Activated naive CD4-positive, alpha-beta T cell treated with anti-CD3 and anti-CD28 coated beads, Interleukin-2, amount 10 ng/mL, durations not matched to agents 7 days and 5 days (primary cell): ENCODE results near the gene ALDH7A1.
"Not testable (repeated sequence)": the region's sequence is repeated elsewhere in the genome, so short reads cannot be mapped to it uniquely, and the experiment has no call there.

Experiments used
- CTCF ChIA-PET: fragments of 350-600 bp; sonication (Branson Sonifier 250); formaldehyde crosslinking; loops from one replicate; lab custom pipeline; 2021; ENCODE audit warnings: antibody characterized with exemption; lab: Charles Lee
- DNase-seq: peaks from one replicate; pipeline ENCODE4 v3.0.0-alpha.2; 2020
- H3K27ac Mint-ChIP-seq: one replicate; pipeline ENCODE4 v1.8.0; 2021; ENCODE audit warnings: mild to moderate bottlenecking, moderate library complexity, mixed read lengths
- H3K27me3 Mint-ChIP-seq: one replicate; pipeline ENCODE4 v1.8.0; 2021; ENCODE audit warnings: mild to moderate bottlenecking, mixed read lengths
- H3K36me3 Mint-ChIP-seq: one replicate; pipeline ENCODE4 v1.8.0; 2021; ENCODE audit warnings: mixed read lengths
- H3K4me1 Mint-ChIP-seq: one replicate; pipeline ENCODE4 v1.8.0; 2021; ENCODE audit warnings: mixed read lengths
- H3K4me3 Mint-ChIP-seq: one replicate; pipeline ENCODE4 v1.8.0; 2021; ENCODE audit warnings: mild to moderate bottlenecking, moderate library complexity, mixed read lengths
- H3K9me3 Mint-ChIP-seq: one replicate; pipeline ENCODE4 v1.8.0; 2021; ENCODE audit warnings: mixed read lengths

The ALDH7A1 gene

GRCh38 chr5:126535856-126536545 lies 59.0 kb downstream of the ALDH7A1 start:
- no peak for DNase-seq
- Mint-ChIP-seq H3K27ac (no peak overlapping the region), H3K27me3 (peaks cover 5% of the 10 kb centered on the region), H3K36me3 (no peaks in the 10 kb centered on the region), H3K9me3 (no peaks in the 10 kb centered on the region), H3K4me3 (no peak overlapping the region), H3K4me1 (no peaks in the 10 kb centered on the region)
- CTCF ChIA-PET, result interaction anchor here (0.7 to 13.6 kb wide), 5 partner anchors 177 to 199 kb away, joined by 3 to 125 read pairs (median 5); no protein-coding TSS in a partner anchor

- H3K4me1 Mint-ChIP-seq, result no peaks in the 10 kb centered on the region
- peaks cover 5% of the 10 kb centered on the region for H3K27me3 Mint-ChIP-seq
- CTCF ChIA-PET, result interaction anchor here (0.6 to 13.6 kb wide), 7 partner anchors 9 to 348 kb away, joined by 3 to 125 read pairs (median 3); no protein-coding TSS in a partner anchor
- no peaks in the 10 kb centered on the region for H3K9me3 Mint-ChIP-seq
- H3K36me3 Mint-ChIP-seq, result no peaks in the 10 kb centered on the region
- H3K27ac Mint-ChIP-seq, result no peak overlapping the region
- no peak overlapping the region for H3K4me3 Mint-ChIP-seq
- no peak for DNase-seq
These were observed 60.5 kb downstream of the ALDH7A1 start for GRCh38 chr5:126534553-126534952.

- DNase-seq, result no peak
- Mint-ChIP-seq H3K27ac (no peak overlapping the region), H3K4me3 (no peak overlapping the region), H3K9me3 (no peaks in the 10 kb centered on the region), H3K4me1 (no peaks in the 10 kb centered on the region), H3K27me3 (peaks cover 8% of the 10 kb centered on the region), H3K36me3 (no peaks in the 10 kb centered on the region)
- CTCF ChIA-PET, result interaction anchor here (1.0 to 13.6 kb wide), 4 partner anchors 8 to 194 kb away, joined by 4 to 125 read pairs (median 19); no protein-coding TSS in a partner anchor
These were observed 63.4 kb downstream of the ALDH7A1 start for GRCh38 chr5:126531543-126532120.

GRCh38 chr5:126527892-126528291 lies 67.1 kb downstream of the ALDH7A1 start:
- H3K4me1 Mint-ChIP-seq, result no peaks in the 10 kb centered on the region
- no peaks in the 10 kb centered on the region for H3K36me3 Mint-ChIP-seq
- no peak overlapping the region for H3K4me3 Mint-ChIP-seq
- CTCF ChIA-PET, result interaction anchor here (2.4 kb wide), 1 partner anchor 27 kb away, joined by 7 read pairs; no protein-coding TSS in a partner anchor
- no peak for DNase-seq
- peaks cover 3% of the 10 kb centered on the region for H3K27me3 Mint-ChIP-seq
- H3K27ac Mint-ChIP-seq, result no peak overlapping the region
- H3K9me3 Mint-ChIP-seq, result no peaks in the 10 kb centered on the region

- no peaks in the 10 kb centered on the region for H3K9me3 Mint-ChIP-seq
- CTCF ChIA-PET, result interaction anchor here (2.4 kb wide), 1 partner anchor 26 kb away, joined by 7 read pairs; no protein-coding TSS in a partner anchor
- no peaks in the 10 kb centered on the region for H3K4me1 Mint-ChIP-seq
- H3K36me3 Mint-ChIP-seq, result no peaks in the 10 kb centered on the region
- no peak overlapping the region for H3K4me3 Mint-ChIP-seq
- DNase-seq, result no peak
- H3K27ac Mint-ChIP-seq, result no peak overlapping the region
- peaks cover 3% of the 10 kb centered on the region for H3K27me3 Mint-ChIP-seq
These were observed 67.9 kb downstream of the ALDH7A1 start for GRCh38 chr5:126527158-126527557.

GRCh38 chr5:126526493-126526892 lies 68.5 kb downstream of the ALDH7A1 start:
- no peak for DNase-seq
- H3K27ac Mint-ChIP-seq, result no peak overlapping the region
- peaks cover 3% of the 10 kb centered on the region for H3K27me3 Mint-ChIP-seq
- CTCF ChIA-PET, result interaction anchor here (2.4 kb wide), 1 partner anchor 25 kb away, joined by 7 read pairs; no protein-coding TSS in a partner anchor
- no peaks in the 10 kb centered on the region for H3K9me3 Mint-ChIP-seq
- no peaks in the 10 kb centered on the region for H3K4me1 Mint-ChIP-seq
- no peaks in the 10 kb centered on the region for H3K36me3 Mint-ChIP-seq
- no peak overlapping the region for H3K4me3 Mint-ChIP-seq

GRCh38 chr5:126525630-126526245 lies 69.3 kb downstream of the ALDH7A1 start:
- Mint-ChIP-seq H3K4me3 (no peak overlapping the region), H3K27ac (no peak overlapping the region), H3K4me1 (no peaks in the 10 kb centered on the region), H3K9me3 (no peaks in the 10 kb centered on the region), H3K36me3 (no peaks in the 10 kb centered on the region), H3K27me3 (peaks cover 3% of the 10 kb centered on the region)
- DNase-seq, result no peak
- CTCF ChIA-PET, result no interaction called here

- H3K4me3 Mint-ChIP-seq, result no peak overlapping the region
- H3K9me3 Mint-ChIP-seq, result no peaks in the 10 kb centered on the region
- no peak overlapping the region for H3K27ac Mint-ChIP-seq
- CTCF ChIA-PET, result interaction anchor here (1.0 to 1.5 kb wide), 2 partner anchors 23 to 171 kb away, joined by 3 to 5 read pairs; no protein-coding TSS in a partner anchor
- peaks cover 10% of the 10 kb centered on the region for H3K27me3 Mint-ChIP-seq
- DNase-seq, result no peak
- no peaks in the 10 kb centered on the region for H3K4me1 Mint-ChIP-seq
- H3K36me3 Mint-ChIP-seq, result no peaks in the 10 kb centered on the region
These were observed 71.1 kb downstream of the ALDH7A1 start for GRCh38 chr5:126523818-126524510.

- no peak for DNase-seq
- Mint-ChIP-seq H3K4me3 (no peak overlapping the region), H3K9me3 (no peaks in the 10 kb centered on the region), H3K27me3 (peaks cover 7% of the 10 kb centered on the region), H3K36me3 (no peaks in the 10 kb centered on the region), H3K4me1 (no peaks in the 10 kb centered on the region), H3K27ac (no peak overlapping the region)
- CTCF ChIA-PET, result no interaction called here
These were observed 73.9 kb downstream of the ALDH7A1 start for GRCh38 chr5:126521130-126521529.

- no peak overlapping the region for H3K27ac Mint-ChIP-seq
- H3K27me3 Mint-ChIP-seq, result peaks cover 7% of the 10 kb centered on the region
- no peaks in the 10 kb centered on the region for H3K9me3 Mint-ChIP-seq
- H3K4me1 Mint-ChIP-seq, result no peaks in the 10 kb centered on the region
- no peak overlapping the region for H3K4me3 Mint-ChIP-seq
- no peaks in the 10 kb centered on the region for H3K36me3 Mint-ChIP-seq
- DNase-seq, result no peak
- CTCF ChIA-PET, result interaction anchor here (0.9 kb wide), 1 partner anchor 33 kb away, joined by 3 read pairs; no protein-coding TSS in a partner anchor
These were observed 74.4 kb downstream of the ALDH7A1 start for GRCh38 chr5:126520593-126520953.

- no peaks in the 10 kb centered on the region for H3K9me3 Mint-ChIP-seq
- no peak overlapping the region for H3K27ac Mint-ChIP-seq
- no peak overlapping the region for H3K4me3 Mint-ChIP-seq
- H3K36me3 Mint-ChIP-seq, result no peaks in the 10 kb centered on the region
- H3K4me1 Mint-ChIP-seq, result no peaks in the 10 kb centered on the region
- CTCF ChIA-PET, result interaction anchor here (0.6 to 5.5 kb wide), 3 partner anchors 19 to 32 kb away, joined by 3 to 26 read pairs (median 3); no protein-coding TSS in a partner anchor
- DNase-seq, result no peak
- peaks cover 7% of the 10 kb centered on the region for H3K27me3 Mint-ChIP-seq
These were observed 75.1 kb downstream of the ALDH7A1 start for GRCh38 chr5:126519637-126520592.

GRCh38 chr5:126519223-126519622 lies 75.8 kb downstream of the ALDH7A1 start:
- H3K4me1 Mint-ChIP-seq, H3K27ac Mint-ChIP-seq, DNase-seq, H3K4me3 Mint-ChIP-seq, H3K36me3 Mint-ChIP-seq, H3K9me3 Mint-ChIP-seq, H3K27me3 Mint-ChIP-seq: not testable (repeated sequence)
- CTCF ChIA-PET, result interaction anchor here (0.6 to 5.5 kb wide), 2 partner anchors 19 to 20 kb away, joined by 3 to 26 read pairs; no protein-coding TSS in a partner anchor

- Mint-ChIP-seq H3K36me3 (no peaks in the 10 kb centered on the region), H3K9me3 (no peaks in the 10 kb centered on the region), H3K4me3 (no peak overlapping the region), H3K27ac (no peak overlapping the region), H3K27me3 (peaks cover 7% of the 10 kb centered on the region), H3K4me1 (no peaks in the 10 kb centered on the region)
- CTCF ChIA-PET, result interaction anchor here (5.5 kb wide), 1 partner anchor 17 kb away, joined by 26 read pairs; no protein-coding TSS in a partner anchor
- DNase-seq, result no peak
These were observed 78.2 kb downstream of the ALDH7A1 start for GRCh38 chr5:126516852-126517251.
